GM06990 (cell line): ENCODE results near the gene CNIH1.

Experiments
- DNase-seq: peaks from one replicate; pipeline ENCODE4 v3.0.0-alpha.2; 2011; ENCODE audit not compliant: insufficient read length; ENCODE audit errors: extremely low read depth
- H3K27me3 ChIP-seq: replicated peaks from 2 replicates; pipeline ENCODE4 v1.6.0; 2011; ENCODE audit warnings: low read length; ENCODE audit not compliant: control insufficient read depth, insufficient read depth
- H3K36me3 ChIP-seq: 2 replicates; pipeline ENCODE4 v1.5.1; 2011; ENCODE audit warnings: low read length; ENCODE audit not compliant: control insufficient read depth, insufficient read depth
- H3K4me3 ChIP-seq: replicated peaks from 2 replicates; pipeline ENCODE4 v1.5.1; 2011; ENCODE audit warnings: low read depth, mild to moderate bottlenecking, control low read depth, low read length
- CTCF ChIP-seq: IDR thresholded peaks from 2 replicates; pipeline ENCODE4 v1.5.1; 2011; ENCODE audit warnings: low read length, control low read depth, mild to moderate bottlenecking, inconsistent platforms; ENCODE audit not compliant: insufficient read depth, poor library complexity, severe bottlenecking

Gene CNIH1

GRCh38 chr14:54451961-54452360 is 10.8 kb upstream of the CNIH1 start:
- Histone ChIP-seq H3K27me3 (no peaks in the 10 kb centered on the region), H3K4me3 (no peak overlapping the region), H3K36me3 (no peaks in the 10 kb centered on the region)
- no peak for TF ChIP-seq CTCF
- DNase-seq = no peak

GRCh38 chr14:54451121-54451601 is 10.0 kb upstream of the CNIH1 start:
- DNase-seq = no peak
- H3K4me3 ChIP-seq = no peak overlapping the region
- no peaks in the 10 kb centered on the region for H3K27me3 ChIP-seq
- TF ChIP-seq CTCF = no peak
- H3K36me3 ChIP-seq = no peaks in the 10 kb centered on the region

- H3K27me3 ChIP-seq = no peaks in the 10 kb centered on the region
- no peak overlapping the region for H3K4me3 ChIP-seq
- no peak for TF ChIP-seq CTCF
- H3K36me3 ChIP-seq = no peaks in the 10 kb centered on the region
- peak; percentile 27 for DNase-seq
Measured at GRCh38 chr14:54450535-54450934, 9.4 kb upstream of the CNIH1 start.

GRCh38 chr14:54447231-54447692 is 6.1 kb upstream of the CNIH1 start:
- Histone ChIP-seq H3K36me3 (no peaks in the 10 kb centered on the region), H3K4me3 (no peak overlapping the region), H3K27me3 (no peaks in the 10 kb centered on the region; the same call in 1 of the 2 replicates)
- no peak for TF ChIP-seq CTCF
- DNase-seq = no peak

GRCh38 chr14:54446161-54446693 is 5.1 kb upstream of the CNIH1 start:
- Histone ChIP-seq H3K4me3 (no peak overlapping the region), H3K27me3 (no peaks in the 10 kb centered on the region; the same call in 1 of the 2 replicates), H3K36me3 (no peaks in the 10 kb centered on the region)
- TF ChIP-seq CTCF = no peak
- no peak for DNase-seq

- TF ChIP-seq CTCF = no peak
- Histone ChIP-seq H3K27me3 (no peaks in the 10 kb centered on the region; the same call in 1 of the 2 replicates), H3K36me3 (no peaks in the 10 kb centered on the region), H3K4me3 (no peak overlapping the region)
- DNase-seq = no peak
Measured at GRCh38 chr14:54444681-54445080, 3.5 kb upstream of the CNIH1 start.
